ENCODE measurements around the gene MIB1.

GRCh38 chr18:21799721-21800120 is 59.1 kb downstream of the MIB1 start:
- TF ChIP-seq CTCF (IDR thresholded peaks at IDR 0.05) (no peak), POLR2A (IDR thresholded peaks at IDR 0.05) (no peak)

All from body of pancreas (tissue), 4 donors.